Colonic mucosa (tissue), 4 donors: ENCODE results near the gene RSL24D1. TPM values are rescaled to one million over a fixed set of nuclear protein-coding genes. Genes with fewer than 3 reads are reported as not detected.

Experiments
- DNase-seq: peaks from one replicate; pipeline ENCODE4 v3.0.0-alpha.2; 2020
- H3K27ac ChIP-seq: fragments of 200-600 bp; one replicate; pipeline ENCODE4 v1.8.0; 2021
- H3K27me3 ChIP-seq: fragments of 200-600 bp; one replicate; pipeline ENCODE4 v1.8.0; 2021
- H3K36me3 ChIP-seq: fragments of 200-600 bp; one replicate; pipeline ENCODE4 v1.8.0; 2021
- H3K4me1 ChIP-seq: fragments of 200-600 bp; one replicate; pipeline ENCODE4 v1.8.0; 2021; ENCODE audit warnings: mild to moderate bottlenecking
- H3K4me3 ChIP-seq: fragments of 200-600 bp; one replicate; pipeline ENCODE4 v1.8.0; 2021
- H3K9ac ChIP-seq, 2 donors: one replicate each; pipeline ENCODE4 v1.7.0; 2013; ENCODE audit warnings: control low read depth in 2 of 2, low read depth in 2 of 2, low read length in 2 of 2
- H3K9me3 ChIP-seq: fragments of 200-600 bp; one replicate; pipeline ENCODE4 v1.8.0; 2021
- intact Hi-C: fragments of 100-400 bp; cut with DNase I; formaldehyde crosslinking; loops from one replicate; pipeline ENCODE4 v1.14.1; 2022
- total RNA-seq, 2 donors: library from RNA; stranded (reverse); fragmentation: NEBNext Ultra II Directional in 1 of 2; extraction: Animal tissue kit (Norgen Biotek cat#: 25700) in 1 of 2; gene quantifications; one replicate each; pipeline ENCODE4 v1.2.1, GENCODE V29; 2021
- TF ChIP-seq, protein P1 (sequence below): fragments of 200-600 bp; IDR thresholded peaks from one replicate; pipeline ENCODE4 v1.8.0; 2022; ENCODE audit warnings: antibody characterized with exemption, mild to moderate bottlenecking
- donor health status: healthy.
- donor health status: DM: no; HTN: no; CAD: no.
- donor health status: DM: no; HTN: no; CAD: no.

RSL24D1 gene
- total RNA-seq, 2 donors from 2014 or later, result 42.3 to 52.4 TPM

DNA sequence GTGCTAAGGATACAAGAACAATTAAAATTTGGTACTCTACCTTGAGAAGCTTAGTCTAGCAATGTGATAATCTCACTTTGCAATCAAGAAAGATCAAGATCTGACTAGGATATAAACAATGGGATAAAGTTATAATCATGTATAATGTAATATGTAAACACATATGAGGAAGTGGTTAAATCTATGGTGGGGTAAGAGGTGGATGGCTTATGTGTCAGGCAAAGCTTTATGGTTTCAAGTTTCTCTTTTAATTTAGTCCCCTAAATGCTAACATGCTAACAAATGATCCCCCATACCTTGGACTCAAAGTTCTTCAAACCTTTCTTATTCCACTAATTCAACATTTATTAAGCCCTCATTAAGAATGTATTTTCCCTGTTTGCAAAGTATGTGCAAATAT is 2.5 kb downstream of the RSL24D1 start:
- Histone ChIP-seq H3K9me3 (no peaks in the 10 kb centered on the region), H3K27ac (no peak overlapping the region), H3K9ac (no peak overlapping the region), H3K4me3 (no peak overlapping the region), H3K4me1 (peaks cover 6% of the 10 kb centered on the region), H3K27me3 (no peaks in the 10 kb centered on the region), H3K36me3 (no peaks in the 10 kb centered on the region)
- no peak for DNase-seq
- intact Hi-C loops, result no loop called here
- TF ChIP-seq, protein P1, sequence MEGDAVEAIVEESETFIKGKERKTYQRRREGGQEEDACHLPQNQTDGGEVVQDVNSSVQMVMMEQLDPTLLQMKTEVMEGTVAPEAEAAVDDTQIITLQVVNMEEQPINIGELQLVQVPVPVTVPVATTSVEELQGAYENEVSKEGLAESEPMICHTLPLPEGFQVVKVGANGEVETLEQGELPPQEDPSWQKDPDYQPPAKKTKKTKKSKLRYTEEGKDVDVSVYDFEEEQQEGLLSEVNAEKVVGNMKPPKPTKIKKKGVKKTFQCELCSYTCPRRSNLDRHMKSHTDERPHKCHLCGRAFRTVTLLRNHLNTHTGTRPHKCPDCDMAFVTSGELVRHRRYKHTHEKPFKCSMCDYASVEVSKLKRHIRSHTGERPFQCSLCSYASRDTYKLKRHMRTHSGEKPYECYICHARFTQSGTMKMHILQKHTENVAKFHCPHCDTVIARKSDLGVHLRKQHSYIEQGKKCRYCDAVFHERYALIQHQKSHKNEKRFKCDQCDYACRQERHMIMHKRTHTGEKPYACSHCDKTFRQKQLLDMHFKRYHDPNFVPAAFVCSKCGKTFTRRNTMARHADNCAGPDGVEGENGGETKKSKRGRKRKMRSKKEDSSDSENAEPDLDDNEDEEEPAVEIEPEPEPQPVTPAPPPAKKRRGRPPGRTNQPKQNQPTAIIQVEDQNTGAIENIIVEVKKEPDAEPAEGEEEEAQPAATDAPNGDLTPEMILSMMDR, result no peak

DNA sequence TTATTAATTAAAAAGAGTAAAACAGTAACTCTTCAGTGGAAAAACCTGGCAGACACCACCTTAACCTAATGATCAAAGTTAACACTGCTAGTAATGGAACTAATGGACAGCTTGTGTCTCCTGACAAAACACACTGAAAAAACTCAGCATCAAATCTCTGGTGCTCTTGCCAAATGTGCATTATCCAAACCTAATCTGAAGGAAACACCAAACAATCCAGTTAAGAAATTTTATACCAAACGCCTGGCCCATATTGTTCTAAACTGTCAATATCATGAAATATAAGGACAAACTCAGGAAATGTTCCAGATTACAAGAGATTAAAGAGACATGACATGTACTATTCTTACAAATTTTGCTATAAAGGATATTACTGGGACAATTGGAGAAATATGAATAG is 10.4 kb downstream of the RSL24D1 start:
- H3K4me3 ChIP-seq, result no peak overlapping the region
- TF ChIP-seq, protein P1, result no peak
- H3K9me3 ChIP-seq, result no peaks in the 10 kb centered on the region
- H3K27ac ChIP-seq, result no peak overlapping the region
- H3K27me3 ChIP-seq, result no peaks in the 10 kb centered on the region
- no peak overlapping the region for H3K9ac ChIP-seq
- no peak for DNase-seq
- H3K36me3 ChIP-seq, result peaks cover 6% of the 10 kb centered on the region
- intact Hi-C loops, result no loop called here
- H3K4me1 ChIP-seq, result no peaks in the 10 kb centered on the region

DNA sequence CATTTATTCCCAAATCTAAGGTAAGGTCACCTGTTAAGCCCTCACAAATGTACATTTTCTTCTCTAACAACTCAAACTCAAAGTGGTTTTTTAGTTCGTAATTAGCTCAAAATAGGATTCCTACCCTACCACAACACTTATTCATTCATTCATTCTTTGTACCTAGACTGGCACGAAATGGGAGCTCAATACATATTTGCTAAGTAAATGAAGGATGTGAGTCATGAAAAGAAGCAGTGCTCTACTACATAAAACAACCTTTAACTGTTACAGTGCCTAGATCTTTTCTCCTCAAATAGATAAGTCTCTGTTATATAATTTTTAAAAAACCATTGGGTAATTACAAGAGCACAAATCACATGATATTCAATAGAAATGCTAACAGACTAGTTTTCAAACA is 13.1 kb downstream of the RSL24D1 start:
- no peak for DNase-seq
- Histone ChIP-seq H3K4me1 (no peaks in the 10 kb centered on the region), H3K27ac (no peak overlapping the region), H3K9ac (no peak overlapping the region), H3K9me3 (no peaks in the 10 kb centered on the region), H3K4me3 (no peak overlapping the region), H3K27me3 (no peaks in the 10 kb centered on the region), H3K36me3 (peaks cover 6% of the 10 kb centered on the region)
- intact Hi-C loops, result no loop called here
- TF ChIP-seq, protein P1, result no peak

DNA sequence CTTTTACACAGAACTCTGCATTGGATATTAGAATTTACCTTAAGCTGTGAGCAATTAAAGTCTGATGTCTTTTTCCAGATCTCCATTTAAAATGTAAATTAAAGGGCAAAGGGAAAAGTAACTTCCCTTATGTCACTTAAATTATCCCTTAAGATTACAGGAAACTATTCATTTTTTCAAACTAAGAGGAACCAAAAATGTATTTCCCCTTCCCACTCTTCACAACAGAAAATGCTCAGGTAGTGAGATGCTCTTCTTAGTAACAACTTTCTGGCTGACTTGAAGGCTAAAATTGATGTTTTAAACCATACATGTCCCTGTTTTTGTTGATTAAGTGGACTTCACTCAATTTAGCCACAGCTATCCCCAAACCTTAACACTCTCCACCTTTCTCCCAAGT is 17.6 kb downstream of the RSL24D1 start:
- no peaks in the 10 kb centered on the region for H3K9me3 ChIP-seq
- H3K9ac ChIP-seq, result no peak overlapping the region
- no peak overlapping the region for H3K4me3 ChIP-seq
- H3K36me3 ChIP-seq, result peaks cover 6% of the 10 kb centered on the region
- TF ChIP-seq, protein P1, result no peak
- no peak overlapping the region for H3K27ac ChIP-seq
- intact Hi-C loops, result no loop called here
- DNase-seq, result no peak
- H3K27me3 ChIP-seq, result no peaks in the 10 kb centered on the region
- H3K4me1 ChIP-seq, result no peaks in the 10 kb centered on the region

DNA sequence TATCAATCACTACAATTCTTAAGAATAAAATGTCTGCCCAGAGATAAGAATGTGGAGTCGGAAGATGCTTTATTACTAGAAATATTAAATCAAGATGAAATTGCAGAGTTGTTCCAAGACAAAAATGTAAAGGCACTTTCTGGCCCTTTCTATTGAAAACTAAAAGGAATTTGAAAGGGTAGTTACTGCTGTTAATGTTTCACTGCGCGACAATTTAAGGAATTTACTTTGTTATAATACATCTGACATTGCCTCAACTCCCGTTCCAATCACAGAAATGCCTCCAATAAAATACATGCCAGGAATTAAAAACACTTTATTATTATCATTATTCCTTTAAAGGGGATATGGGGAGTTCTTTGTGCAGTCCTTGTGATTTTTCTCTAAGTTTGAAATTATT is 26.4 kb downstream of the RSL24D1 start:
- DNase-seq, result no peak
- intact Hi-C loops, result no loop called here
- Histone ChIP-seq H3K27ac (no peak overlapping the region), H3K27me3 (no peaks in the 10 kb centered on the region), H3K9ac (no peak overlapping the region), H3K9me3 (no peaks in the 10 kb centered on the region), H3K36me3 (no peaks in the 10 kb centered on the region), H3K4me1 (no peaks in the 10 kb centered on the region), H3K4me3 (no peak overlapping the region)
- TF ChIP-seq, protein P1, result no peak
